ENCODE measurements around the gene PRSS53. TPM values are rescaled to one million over a fixed set of nuclear protein-coding genes. Genes with fewer than 3 reads are reported as not detected.
A peak's percentile ranks its signal among the peaks of the same experiment; 100 is the strongest.

The PRSS53 gene
- total RNA-seq, 1 experiment from 2014 or later = 3.8 TPM

DNA sequence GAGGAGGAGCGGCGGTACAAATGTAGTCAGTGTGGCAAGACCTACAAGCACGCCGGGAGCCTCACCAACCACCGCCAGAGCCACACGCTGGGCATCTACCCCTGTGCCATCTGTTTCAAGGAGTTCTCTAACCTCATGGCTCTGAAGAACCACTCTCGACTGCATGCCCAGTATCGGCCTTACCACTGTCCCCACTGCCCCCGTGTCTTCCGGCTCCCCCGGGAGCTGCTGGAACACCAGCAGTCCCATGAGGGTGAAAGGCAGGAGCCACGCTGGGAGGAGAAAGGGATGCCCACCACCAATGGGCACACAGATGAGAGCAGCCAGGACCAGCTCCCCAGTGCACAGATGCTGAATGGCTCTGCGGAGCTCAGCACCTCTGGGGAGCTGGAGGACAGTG lies 11.7 kb downstream of the PRSS53 start:
- H3K27me3 ChIP-seq (ENCODE audit: low read length) = no peaks in the 10 kb centered on the region
- H3K9ac ChIP-seq (ENCODE audit: low read length) = no peak overlapping the region
- no peak overlapping the region for H3K27ac ChIP-seq (ENCODE audit: low read length)
- H3K4me3 ChIP-seq (ENCODE audit: low read length) = no peak overlapping the region
- ChIA-PET POLR2A (ENCODE audit: unreplicated experiment) (no interaction called here), CTCF (no interaction called here)
- H3K36me3 ChIP-seq (ENCODE audit: low read depth, low read length) = peaks cover 10% of the 10 kb centered on the region
- H3K79me2 ChIP-seq (ENCODE audit: low read length) = peaks cover 46% of the 10 kb centered on the region
- no peaks in the 10 kb centered on the region for H3F3A ChIP-seq (ENCODE audit: low read length, unreplicated experiment)
- H3K4me2 ChIP-seq (ENCODE audit: low read length) = no peak overlapping the region
- H3K4me1 ChIP-seq (ENCODE audit: insufficient read depth, low read length) = 0 out of 2 replicates have a peak, but pooled peaks cover 8% of the 10 kb centered on the region
- H4K20me1 ChIP-seq (ENCODE audit: low read length) = no peaks in the 10 kb centered on the region
- TF ChIP-seq CTCF (conservative IDR thresholded peaks at IDR 0.05; ENCODE audit: low read depth, low read length) (no peak), EZH2phosphoT487 (IDR thresholded peaks at IDR 0.05; ENCODE audit: borderline replicate concordance, low read length) (no peak), EZH2 (IDR thresholded peaks at IDR 0.05; ENCODE audit: low read length, unreplicated experiment) (no peak)
- ATAC-seq (no peak), DNase-seq (no peak)
- no peaks in the 10 kb centered on the region for H3K9me3 ChIP-seq (ENCODE audit: low read length)
- no TSS peak for BruUV-seq (replicated peaks)
- intact Hi-C loops (cut with micrococcal nuclease) = no loop called here
- H2AFZ ChIP-seq (ENCODE audit: low read length) = no peak overlapping the region
- H3K9me2 ChIP-seq (replicated peaks; ENCODE audit: low read length) = no peaks in the 10 kb centered on the region

DNA sequence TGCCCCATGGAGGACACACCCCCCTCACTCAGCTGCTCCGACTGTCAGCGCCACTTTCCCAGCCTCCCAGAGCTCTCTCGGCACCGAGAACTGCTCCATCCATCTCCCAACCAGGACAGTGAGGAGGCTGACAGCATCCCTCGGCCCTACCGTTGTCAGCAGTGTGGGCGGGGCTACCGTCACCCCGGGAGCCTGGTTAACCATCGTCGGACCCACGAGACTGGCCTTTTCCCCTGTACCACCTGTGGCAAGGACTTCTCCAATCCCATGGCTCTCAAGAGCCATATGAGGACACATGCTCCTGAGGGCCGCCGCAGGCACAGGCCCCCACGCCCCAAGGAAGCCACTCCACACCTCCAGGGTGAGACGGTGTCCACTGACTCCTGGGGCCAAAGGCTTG lies 12.4 kb downstream of the PRSS53 start:
- Histone ChIP-seq H3K27me3 (ENCODE audit: low read length) (no peaks in the 10 kb centered on the region), H3K79me2 (ENCODE audit: low read length) (peaks cover 53% of the 10 kb centered on the region), H3K36me3 (ENCODE audit: low read depth, low read length) (peaks cover 10% of the 10 kb centered on the region), H3K9me3 (ENCODE audit: low read length) (no peaks in the 10 kb centered on the region), H3K4me1 (ENCODE audit: insufficient read depth, low read length) (peaks cover 15% of the 10 kb centered on the region; the same call in 1 of the 2 replicates), H2AFZ (ENCODE audit: low read length) (no peak overlapping the region), H3K27ac (ENCODE audit: low read length) (no peak overlapping the region), H3K4me2 (ENCODE audit: low read length) (no peak overlapping the region), H3K9ac (ENCODE audit: low read length) (no peak overlapping the region), H3K9me2 (replicated peaks; ENCODE audit: low read length) (no peaks in the 10 kb centered on the region), H3K4me3 (ENCODE audit: low read length) (no peak overlapping the region), H3F3A (ENCODE audit: low read length, unreplicated experiment) (no peaks in the 10 kb centered on the region), H4K20me1 (ENCODE audit: low read length) (no peaks in the 10 kb centered on the region)
- POLR2A ChIA-PET (ENCODE audit: unreplicated experiment) = no interaction called here
- DNase-seq (no peak), ATAC-seq (no peak)
- BruUV-seq (replicated peaks) = no TSS peak
- CTCF ChIA-PET = no interaction called here
- intact Hi-C loops (cut with micrococcal nuclease) = no loop called here
- TF ChIP-seq CTCF (conservative IDR thresholded peaks at IDR 0.05; ENCODE audit: low read depth, low read length) (no peak), EZH2 (IDR thresholded peaks at IDR 0.05; ENCODE audit: low read length, unreplicated experiment) (no peak), EZH2phosphoT487 (IDR thresholded peaks at IDR 0.05; ENCODE audit: borderline replicate concordance, low read length) (no peak)

DNA sequence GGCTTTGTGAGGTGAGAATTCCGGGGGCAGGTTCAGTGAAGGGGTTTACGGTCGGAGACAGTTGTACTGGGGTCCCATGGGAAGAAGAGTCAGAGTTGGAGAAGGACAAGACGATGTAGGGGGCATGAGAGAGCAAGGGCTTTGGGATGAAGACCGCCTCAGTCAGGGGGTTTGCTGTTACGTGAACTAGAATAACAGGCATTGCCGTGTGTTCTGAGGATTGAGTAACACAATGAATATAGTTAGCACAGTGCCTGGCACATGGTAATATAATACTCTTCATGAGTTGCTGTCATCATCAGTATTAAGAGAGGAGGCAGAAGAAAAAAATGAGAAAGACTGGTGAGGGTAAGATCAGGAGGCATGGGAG lies 13.9 kb downstream of the PRSS53 start:
- POLR2A ChIA-PET (ENCODE audit: unreplicated experiment) = no interaction called here
- Histone ChIP-seq H3K4me1 (ENCODE audit: insufficient read depth, low read length) (peaks cover 15% of the 10 kb centered on the region; the same call in 1 of the 2 replicates), H3K27me3 (ENCODE audit: low read length) (no peaks in the 10 kb centered on the region), H3K36me3 (ENCODE audit: low read depth, low read length) (peaks cover 10% of the 10 kb centered on the region), H3K79me2 (ENCODE audit: low read length) (peaks cover 61% of the 10 kb centered on the region), H3K9me3 (ENCODE audit: low read length) (no peaks in the 10 kb centered on the region), H3K4me3 (ENCODE audit: low read length) (peak overlapping the region; percentile 81), H3K27ac (ENCODE audit: low read length) (peak overlapping the region; percentile 72), H3F3A (ENCODE audit: low read length, unreplicated experiment) (no peaks in the 10 kb centered on the region), H3K9me2 (replicated peaks; ENCODE audit: low read length) (no peaks in the 10 kb centered on the region), H3K9ac (ENCODE audit: low read length) (peak overlapping the region; percentile 96), H4K20me1 (ENCODE audit: low read length) (no peaks in the 10 kb centered on the region), H3K4me2 (ENCODE audit: low read length) (peak overlapping the region; percentile 99), H2AFZ (ENCODE audit: low read length) (peak overlapping the region; percentile 80)
- no TSS peak for BruUV-seq (replicated peaks)
- DNase-seq (no peak), ATAC-seq (no peak)
- no peak for TF ChIP-seq EZH2 (IDR thresholded peaks at IDR 0.05; ENCODE audit: low read length, unreplicated experiment)
- no peak for TF ChIP-seq EZH2phosphoT487 (IDR thresholded peaks at IDR 0.05; ENCODE audit: borderline replicate concordance, low read length)
- TF ChIP-seq CTCF (conservative IDR thresholded peaks at IDR 0.05; ENCODE audit: low read depth, low read length) = no peak
- intact Hi-C loops (cut with micrococcal nuclease) = loop anchor here (1.0 to 5.0 kb wide), 4 partner anchors 20 to 383 kb away; partner anchors contain the start of genes ARMC5, HSD3B7 and VKORC1
- CTCF ChIA-PET = interaction anchor here (1.6 kb wide), 1 partner anchor 90 kb away, joined by 5 read pairs; the partner anchor contains the start of gene HSD3B7
